Stimulated activated CD4-positive, alpha-beta T cell treated with anti-CD3 and anti-CD28 coated beads, Interleukin-15, amount 100 ng/mL, for 48 hours (primary cell): ENCODE data around the gene MGAT1.
A peak's percentile ranks its signal among the peaks of the same experiment; 100 is the strongest.
"Not testable (repeated sequence)": the region's sequence is repeated elsewhere in the genome, so short reads cannot be mapped to it uniquely, and the experiment has no call there.

Experiments used
- DNase-seq, 2 donors: peaks; one replicate each; pipeline ENCODE4 v3.0.0-alpha.2; 2020; ENCODE audit warnings: low read depth in 2 of 2

The MGAT1 gene

DNA sequence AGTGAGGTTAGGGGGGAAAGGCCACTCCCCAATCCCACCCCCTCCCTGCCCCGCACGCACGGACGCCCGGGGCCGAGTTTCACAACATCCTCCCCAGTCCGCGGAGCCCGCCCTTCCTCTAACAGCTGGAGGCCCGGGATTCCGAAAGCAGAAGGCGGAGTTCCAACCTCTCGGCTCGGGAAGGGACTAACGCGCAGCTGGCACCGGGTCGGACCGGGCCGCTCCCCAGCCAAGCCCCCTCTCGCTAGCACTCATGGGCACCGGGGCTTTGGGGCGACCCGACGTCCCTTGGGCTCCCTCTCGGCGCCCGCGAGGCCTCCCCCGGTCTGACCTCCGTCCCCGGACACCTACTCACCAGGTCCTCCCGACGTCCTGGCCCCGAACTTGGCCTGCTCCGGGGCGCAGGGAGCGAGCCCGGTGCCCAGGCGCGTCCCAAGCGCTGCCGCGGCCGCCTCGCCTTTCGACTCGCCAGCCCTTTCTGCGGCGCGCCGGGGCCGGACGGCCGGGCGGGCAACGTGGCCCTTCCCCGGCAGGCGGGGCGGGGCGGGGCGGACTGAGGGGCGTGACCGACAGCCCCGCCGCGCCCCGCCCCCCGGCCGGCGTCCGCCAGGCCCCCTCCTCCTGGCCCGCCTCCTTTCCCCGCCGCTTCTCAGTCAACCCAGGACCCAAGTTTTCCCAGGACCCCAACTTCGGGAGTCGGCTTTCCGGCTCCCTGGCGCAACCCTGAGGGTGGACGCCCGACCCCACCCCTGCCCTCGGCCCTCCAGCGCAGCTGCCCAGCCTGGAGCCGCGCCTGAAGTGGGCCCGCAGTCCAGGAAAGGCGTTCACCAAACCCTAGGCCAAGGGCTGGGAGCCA is at the start of gene MGAT1:
TSS of gene MGAT1 (minus strand) at position 482 of the 856 bp plus-strand sequence. CDS start 9,835 bp downstream, outside the sequence.
- DNase-seq, result peak; percentile 54 to 74

DNA sequence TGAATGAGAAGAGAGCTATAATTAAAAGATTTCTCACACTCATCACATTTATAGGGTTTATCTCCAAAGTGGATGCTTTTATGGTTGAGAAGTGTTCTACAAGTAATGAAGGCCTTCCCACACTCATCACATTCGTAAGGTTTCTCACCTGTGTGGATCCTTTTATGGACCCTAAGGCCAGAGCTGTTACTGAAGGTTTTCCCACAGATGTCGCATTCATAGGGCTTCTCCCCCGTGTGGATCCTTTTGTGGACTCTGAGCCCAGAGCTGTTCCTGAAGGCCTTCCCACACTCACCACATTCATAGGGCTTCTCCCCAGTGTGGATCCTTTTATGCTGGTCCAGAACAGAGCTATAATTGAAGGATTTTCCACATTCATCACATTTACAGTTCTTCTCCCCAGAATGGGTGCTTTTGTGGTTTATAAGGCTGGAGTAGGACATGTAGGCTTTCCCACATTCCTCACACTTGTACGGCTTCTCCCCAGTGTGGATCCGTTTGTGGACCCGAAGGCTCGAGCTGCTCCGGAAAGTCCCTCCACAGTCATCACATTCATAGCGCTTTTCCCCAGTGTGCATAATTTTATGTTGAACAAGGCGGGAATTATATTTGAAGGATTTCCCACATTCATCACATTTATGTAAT is 48.0 kb upstream of the MGAT1 start:
- no peak for DNase-seq

DNA sequence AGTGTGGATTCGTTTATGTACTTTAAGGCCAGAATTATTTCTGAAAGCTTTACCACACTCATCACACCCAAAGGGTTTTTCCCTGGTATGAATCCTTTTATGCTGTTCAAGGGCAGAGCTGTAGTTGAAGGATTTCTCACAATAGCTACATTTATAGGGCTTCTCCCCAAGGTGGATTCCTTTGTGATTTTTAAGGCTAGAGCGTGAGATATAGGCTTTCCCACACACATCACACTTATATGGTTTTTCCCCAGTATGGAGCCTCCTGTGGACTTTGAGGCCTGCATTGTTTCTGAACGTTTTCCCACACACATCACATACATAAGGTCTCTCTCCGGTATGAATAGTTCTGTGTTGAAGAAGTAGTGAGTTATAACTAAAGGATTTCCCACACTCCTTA is 47.2 kb upstream of the MGAT1 start:
- DNase-seq, result no peak

DNA sequence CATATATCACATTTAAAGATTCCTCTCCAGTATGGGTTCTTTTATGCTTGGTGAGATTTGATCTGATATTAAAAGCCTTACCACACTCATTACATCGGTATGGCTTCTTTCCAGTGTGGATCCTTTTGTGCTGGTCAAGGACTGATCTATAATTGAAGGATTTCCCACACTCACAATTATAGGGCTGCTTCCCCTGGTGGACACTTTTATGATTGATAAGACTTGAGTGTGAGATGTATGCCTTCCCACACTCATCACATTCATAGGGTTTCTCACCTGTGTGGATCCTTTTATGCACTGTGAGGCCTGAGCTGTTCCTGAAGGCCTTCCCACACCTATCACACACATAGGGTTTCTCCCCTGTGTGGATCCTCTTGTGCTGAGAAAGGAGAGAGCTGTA is 46.3 kb upstream of the MGAT1 start:
- no peak for DNase-seq

DNA sequence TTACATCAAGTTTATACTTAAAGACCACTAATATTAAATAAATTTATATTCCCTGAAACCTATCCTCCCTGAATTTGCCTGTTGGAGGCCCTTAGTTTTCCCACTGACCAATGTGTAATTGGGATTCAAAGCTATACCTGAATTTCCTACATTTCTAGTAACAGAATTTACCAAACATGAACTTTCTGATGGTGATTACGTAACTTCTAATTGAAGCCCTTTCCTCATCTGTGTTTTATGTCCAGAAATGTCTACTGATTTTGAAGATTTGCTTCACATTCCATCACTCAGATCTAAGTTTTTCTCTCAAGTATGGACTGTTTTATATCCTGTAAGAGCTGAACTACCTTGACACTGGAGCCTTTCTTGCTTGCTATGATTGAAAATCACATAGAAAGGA is 45.7 kb upstream of the MGAT1 start:
- no peak for DNase-seq

DNA sequence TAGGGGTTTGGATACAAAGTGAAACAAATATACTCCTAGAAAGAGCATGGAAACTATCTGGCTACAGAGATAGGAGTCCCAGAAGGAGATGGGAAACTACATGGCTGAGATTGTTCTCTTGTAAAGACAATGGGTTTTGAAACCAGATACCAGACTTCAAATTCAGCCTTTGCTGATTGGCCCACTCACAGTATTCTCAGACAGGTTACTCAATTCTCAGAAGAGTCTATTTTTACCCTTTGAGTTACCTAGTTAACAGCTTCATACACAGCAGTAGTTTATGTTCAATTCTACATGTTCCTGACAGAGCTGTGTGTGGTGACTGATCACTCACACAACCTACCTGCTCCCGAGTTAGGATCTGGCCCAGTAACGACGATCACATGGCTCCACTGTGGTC is 44.4 kb upstream of the MGAT1 start:
- DNase-seq, result no peak

DNA sequence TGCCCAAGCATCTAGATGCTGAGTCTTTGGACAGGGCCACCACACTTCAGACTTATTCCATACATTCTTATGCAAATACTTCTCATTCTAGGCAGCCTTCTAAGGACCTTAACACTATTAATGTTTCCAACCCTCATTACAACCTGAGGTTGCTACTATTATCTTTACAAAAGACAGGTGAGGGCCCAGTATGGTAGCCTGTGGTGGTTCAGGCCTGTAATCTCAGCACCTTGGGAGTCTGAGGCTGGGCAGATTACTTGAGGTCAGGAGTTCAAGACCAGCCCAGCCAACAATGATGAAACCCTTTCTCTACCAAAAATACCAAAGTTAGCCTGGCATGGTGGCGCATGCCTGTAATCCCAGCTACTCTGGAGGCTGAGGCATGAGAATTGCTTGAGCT is 42.3 kb upstream of the MGAT1 start:
- no peak for DNase-seq

DNA sequence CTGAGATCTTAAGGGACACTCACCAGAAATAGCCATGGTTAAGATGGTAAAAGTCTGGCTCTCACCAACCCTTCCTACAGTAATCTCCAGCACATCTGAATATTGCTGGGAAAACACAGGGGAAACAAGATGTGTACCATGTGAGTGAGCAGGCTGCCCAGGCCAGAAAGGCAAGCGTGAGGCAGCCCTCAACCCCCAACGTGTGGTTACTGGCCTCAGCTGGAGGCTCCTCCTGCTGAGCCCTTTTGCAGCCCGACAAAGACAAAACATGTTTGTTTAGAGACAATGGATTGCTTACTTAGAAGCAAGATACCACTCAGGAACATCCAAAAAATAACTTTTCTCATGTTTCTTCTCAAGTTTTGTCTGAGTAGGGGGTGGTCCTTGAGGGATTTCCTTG is 41.8 kb upstream of the MGAT1 start:
- DNase-seq, result no peak

DNA sequence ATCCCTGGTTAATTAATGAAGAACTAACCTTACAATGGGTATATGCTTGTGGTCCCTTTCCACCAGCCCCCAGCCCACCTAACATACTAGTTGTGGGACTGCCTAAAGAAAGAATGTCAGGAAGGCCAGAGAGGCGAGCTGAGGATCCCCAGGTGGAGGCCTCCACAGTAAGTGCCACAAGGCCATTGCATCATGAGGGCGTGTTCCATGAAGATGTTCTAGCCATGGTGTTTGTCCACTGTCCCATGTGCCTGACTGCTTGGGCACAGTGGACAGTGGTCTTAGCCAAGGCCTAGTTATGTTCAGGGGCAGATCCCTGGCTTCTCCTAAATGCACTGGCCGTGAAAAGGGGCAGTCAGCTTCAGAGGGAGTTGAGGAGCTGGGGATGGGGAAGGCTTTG is 37.3 kb upstream of the MGAT1 start:
- no peak for DNase-seq

DNA sequence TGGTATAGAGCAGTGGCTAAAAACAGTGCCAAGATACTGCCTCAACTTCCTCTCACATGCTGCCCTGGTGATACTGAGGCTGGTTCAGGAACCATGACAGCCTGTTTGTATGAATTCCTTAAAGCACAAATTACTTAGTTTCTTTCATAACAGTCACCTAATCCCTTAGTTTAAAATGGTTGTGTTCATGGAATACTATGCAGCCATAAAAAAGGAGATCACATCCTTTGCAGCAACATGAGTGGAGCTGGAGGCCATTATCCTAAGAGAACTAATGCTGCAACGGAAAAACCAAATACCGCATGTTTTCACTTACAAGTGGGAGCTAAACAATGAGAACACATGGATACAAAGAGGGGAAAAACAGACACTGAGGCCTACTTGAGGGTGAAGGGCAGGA is 36.6 kb upstream of the MGAT1 start:
- no peak for DNase-seq

DNA sequence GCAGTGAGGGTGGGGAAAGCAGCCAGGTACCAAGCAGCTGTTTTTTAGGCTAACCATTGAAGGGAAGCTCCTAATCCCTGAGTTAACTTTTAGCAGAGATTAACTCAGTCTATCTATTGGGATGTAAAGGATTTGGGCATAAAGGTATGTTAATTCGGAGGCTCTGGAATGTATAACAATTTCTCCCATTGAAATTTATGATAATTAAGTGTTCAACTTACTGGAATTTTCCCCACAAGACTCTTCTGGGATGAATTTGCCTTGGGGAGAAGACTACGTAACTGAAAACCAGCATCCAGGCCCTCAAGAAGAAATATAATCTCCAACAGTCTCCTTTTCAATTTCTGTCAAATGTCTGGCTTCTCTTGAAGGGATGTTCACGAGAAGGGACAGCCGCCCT is 34.9 kb upstream of the MGAT1 start:
- no peak for DNase-seq

DNA sequence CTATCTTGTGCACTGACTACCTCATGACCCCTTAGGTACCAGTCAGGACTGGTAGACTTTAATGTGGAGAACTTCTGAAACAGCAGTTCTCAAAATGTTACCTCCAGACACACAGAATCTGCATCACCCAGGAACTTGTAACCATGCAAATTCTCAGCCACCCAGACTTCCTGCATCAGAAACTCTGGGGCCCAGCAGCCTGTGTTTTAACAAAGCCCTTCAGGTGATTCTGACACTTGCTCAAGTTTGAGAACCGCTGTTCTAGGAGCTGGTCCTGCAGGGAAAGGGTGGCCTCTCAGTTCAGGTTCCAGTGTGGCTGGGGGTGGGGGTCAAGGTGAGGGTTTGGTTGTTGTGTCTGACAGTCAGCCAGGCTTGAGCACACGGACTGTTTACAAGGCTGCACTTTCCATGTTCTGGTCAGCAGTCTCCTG is 30.0 kb upstream of the MGAT1 start:
- DNase-seq, result peak in 1 of 2 donors; percentile 36

DNA sequence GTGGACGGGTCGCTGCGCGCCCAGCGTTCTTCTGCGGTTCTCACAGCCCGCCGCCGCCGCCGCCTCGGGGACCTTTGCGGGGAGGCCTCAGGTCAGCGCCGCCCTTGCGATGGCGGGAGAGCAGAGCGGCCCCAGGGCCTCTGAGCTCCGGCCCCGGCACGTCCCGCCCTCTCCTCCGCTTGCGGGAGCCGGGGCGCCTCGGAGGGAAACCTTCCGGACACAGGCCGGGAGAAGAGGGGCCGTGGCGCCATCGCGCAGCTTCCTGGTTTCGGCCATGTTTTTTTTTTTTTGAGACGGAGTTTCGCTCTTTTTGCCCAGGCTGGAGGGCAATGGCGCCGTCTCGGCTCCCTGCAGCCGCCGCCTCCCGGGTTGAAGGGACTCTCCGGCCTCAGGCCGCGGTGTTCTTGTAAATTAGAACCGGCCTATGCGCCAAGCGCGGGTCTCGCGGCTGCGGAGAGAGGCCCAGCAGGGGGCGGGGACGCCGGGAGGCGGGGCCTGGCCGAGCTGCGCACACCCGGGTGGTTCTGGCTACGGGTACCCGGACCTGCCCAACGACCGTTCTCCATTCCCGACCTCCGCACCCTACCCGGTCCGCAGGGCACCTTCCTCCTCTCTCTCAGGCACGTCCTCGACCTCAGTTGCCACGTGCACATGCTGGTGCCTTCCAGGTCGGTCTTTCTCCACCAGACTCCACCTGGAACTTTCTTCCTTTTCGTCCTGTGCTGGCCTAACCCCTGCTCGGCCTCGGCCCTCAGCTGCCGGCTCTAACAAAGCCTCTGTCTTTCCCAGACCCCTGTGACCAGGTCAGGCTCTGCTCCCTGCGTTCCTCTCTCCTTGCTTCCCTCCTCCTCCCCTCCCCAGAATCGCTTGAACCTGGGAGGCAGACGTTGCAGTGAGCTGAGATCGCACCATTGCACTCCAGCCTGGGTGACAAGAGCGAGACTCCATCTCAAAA is 28.8 kb upstream of the MGAT1 start:
- DNase-seq, result peak; percentile 49 to 70

DNA sequence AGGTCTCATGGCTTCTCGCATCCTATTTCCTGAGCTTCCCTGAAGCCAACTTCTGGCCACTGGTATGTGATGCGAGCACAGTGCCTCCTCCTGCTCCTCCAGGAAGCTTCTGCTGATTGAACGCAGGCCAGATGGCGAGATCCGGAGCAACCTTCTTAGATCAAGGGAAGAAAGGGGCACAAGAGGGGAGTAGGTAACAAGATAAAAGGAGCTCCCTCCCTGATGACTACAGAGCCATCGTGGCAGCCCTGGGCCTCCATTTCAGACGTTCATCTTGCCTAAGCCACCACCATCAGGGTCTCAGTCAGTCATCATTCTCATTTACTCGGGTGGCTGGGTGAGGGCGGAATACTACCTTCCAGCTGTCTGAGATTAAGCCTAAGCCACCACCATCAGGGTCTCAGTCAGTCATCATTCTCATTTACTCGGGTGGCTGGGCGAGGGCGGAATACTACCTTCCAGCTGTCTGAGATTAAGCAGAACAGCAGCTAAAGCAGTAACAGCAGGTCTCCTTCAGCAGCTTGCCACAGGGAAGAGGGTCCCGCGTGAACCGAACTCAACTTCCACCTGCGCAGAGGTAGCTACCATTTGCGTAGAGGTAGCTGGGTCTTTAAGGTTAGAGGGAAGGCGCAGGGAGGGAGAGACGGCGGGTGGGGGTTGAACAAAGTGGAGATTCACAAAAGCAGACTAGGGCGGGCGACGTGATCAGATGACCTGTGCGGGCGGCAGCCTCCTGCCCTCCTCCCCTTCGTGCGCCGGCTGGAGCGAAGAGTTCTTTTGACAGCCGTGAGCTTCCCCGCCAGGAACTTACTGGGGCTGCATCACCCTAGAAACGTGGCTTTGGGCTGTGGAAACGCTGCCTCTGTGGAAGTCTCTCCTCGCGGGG is 27.9 kb upstream of the MGAT1 start:
- DNase-seq, result peak; percentile 48 to 52

DNA sequence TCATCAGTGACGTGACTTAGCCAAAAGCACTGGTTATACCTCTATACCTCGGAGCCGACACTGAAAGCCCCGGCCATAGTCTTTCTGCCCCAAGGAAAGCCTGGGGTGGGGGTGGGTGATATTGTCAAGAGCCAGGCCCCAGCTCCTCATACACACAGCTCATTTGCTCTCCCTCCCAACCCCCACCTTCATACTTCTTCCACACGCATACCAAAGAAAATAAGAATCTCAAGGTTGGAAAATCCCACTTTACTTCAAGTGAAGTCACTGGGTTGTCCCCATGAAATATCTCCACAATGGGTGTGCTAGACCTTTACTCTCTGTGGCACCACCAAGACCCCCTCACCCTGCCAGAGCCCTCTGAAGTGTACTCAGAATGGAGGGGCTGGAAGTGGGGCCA is 27.1 kb upstream of the MGAT1 start:
- no peak for DNase-seq

DNA sequence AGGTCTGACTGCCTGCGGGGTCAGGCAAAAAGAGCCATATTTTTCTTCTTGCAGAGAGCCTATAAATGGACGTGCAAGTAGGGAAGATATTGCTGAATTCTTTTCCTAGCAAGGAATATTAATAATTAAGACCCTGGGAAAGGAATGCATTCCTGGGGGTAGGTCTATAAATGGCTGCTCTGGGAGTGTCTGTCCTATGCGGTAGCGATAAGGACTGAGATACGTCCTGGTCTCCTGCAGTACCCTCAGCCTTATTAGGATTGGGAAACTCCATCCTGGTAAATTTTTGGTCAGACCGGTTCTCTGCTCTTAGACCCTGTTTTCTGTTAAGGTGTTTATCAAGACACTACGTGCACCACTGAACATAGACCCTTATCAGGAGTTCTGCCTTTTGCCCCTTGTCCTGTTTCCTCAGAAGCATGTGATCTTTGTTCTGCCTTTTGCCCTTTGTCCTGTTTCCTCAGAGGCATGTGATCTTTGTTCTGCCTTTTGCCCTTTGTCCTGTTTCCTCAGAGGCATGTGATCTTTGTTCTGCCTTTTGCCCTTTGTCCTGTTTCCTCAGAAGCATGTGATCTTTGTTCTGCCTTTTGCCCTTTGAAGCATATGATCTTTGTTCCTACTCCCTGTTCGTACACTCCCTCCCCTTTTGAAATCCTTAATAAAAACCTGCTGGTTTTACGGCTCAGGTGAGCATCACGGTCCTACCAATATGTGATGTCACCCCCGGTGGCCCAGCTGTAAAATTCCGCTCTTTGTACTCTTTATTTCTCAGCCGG is 26.3 kb upstream of the MGAT1 start:
- not testable (repeated sequence) for DNase-seq

DNA sequence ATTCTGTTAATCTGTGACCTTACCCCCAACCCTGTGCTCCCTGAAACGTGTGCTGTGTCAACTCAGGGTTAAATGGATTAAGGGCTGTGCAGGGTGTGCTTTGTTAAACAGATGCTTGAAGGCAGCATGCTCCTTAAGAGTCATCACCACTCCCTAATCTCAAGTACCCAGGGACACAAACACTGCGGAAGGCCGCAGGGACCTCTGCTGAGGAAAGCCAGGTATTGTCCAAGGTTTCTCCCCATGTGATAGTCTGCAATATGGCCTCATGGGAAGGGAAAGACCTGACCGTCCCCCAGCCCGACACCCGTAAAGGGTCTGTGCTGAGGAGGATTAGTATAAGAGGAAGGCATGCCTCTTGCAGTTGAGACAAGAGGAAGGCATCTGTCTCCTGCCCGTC is 24.8 kb upstream of the MGAT1 start:
- not testable (repeated sequence) for DNase-seq

DNA sequence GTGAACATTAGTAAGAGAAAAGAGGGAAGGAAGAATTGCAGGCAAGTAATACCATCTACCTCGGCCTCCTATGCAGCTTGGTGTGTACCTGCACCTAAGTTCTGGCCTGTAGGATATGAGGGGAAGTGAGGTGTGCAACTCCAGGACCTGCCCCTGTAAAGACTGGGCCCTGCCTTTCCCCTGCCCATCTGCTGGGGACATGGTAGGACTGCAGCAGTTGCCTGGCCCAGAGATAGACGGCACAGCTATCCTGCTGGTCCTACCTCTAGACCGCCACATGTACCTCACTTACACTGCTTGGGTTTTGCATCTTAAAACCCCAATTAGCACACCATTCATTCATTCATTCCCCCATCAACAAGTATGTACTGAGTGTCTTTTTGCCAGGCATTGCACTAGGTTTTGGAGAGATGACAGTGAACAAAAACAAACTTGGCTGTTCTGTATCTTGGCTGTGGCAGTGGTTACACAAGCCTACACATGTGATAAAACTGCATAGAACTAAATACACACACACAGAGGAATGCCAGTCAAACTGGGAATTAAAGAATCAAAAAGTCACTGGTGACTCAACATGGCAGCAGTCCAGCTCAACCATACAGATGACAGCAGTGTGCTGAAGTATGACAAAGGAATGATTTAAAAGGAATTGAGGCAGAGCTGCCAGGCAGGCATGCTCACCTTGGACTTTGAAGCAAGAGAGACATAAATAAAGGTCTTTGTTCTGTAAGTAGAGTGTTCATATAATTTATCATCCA is 23.3 kb upstream of the MGAT1 start:
- peak in 1 of 2 donors; percentile 45 for DNase-seq

DNA sequence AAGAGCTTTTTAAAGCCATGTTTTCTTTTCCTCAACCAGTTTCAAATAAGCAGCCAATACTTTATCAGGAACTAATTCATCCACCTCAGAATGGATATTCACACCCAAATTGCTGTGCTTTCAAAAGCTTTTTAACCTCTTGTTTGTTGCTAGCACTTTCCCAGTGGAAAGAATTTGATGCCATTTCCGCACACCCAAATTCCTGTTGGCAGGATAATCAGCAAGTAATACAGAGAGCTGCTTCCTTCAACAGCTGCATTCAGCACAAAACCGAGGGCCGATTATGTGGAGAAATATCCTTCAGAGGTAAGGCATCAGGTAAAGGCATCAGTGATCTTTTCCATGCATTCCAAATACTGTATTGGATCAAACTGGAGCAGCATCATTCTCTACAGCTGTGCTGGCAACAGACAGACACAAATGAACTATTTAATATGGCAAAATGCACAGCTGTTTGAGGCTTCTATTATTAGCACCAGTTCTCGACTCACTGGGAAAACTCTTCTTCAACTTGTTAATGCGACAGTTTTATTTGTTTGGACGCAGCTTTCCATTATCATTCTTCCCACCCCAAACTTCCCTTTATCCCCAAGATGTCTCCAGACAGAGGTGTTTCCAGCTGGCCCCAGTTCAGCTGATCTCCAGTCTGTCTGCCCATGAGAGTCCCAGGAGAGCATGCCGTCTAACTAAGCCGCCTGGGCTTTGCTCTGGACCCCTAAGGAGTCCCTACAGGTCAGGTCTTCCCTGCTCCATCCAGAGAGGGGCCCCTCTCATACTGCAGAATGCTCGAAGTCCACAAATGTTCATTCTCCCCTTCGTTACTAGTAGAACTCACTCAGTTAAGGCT is 22.2 kb upstream of the MGAT1 start:
- no peak for DNase-seq
